Kidney glomerular epithelial cell (primary cell): ENCODE measurements around the gene ZCCHC3.
A peak's percentile ranks its signal among the peaks of the same experiment; 100 is the strongest.
"Not testable (repeated sequence)": the region's sequence is repeated elsewhere in the genome, so short reads cannot be mapped to it uniquely, and the experiment has no call there.

Source experiments
- DNase-seq: peaks from one replicate; lab custom pipeline; 2025; lab: John Stamatoyannopoulos, UW

The ZCCHC3 gene, protein sequence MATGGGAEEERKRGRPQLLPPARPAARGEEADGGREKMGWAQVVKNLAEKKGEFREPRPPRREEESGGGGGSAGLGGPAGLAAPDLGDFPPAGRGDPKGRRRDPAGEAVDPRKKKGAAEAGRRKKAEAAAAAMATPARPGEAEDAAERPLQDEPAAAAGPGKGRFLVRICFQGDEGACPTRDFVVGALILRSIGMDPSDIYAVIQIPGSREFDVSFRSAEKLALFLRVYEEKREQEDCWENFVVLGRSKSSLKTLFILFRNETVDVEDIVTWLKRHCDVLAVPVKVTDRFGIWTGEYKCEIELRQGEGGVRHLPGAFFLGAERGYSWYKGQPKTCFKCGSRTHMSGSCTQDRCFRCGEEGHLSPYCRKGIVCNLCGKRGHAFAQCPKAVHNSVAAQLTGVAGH

DNA sequence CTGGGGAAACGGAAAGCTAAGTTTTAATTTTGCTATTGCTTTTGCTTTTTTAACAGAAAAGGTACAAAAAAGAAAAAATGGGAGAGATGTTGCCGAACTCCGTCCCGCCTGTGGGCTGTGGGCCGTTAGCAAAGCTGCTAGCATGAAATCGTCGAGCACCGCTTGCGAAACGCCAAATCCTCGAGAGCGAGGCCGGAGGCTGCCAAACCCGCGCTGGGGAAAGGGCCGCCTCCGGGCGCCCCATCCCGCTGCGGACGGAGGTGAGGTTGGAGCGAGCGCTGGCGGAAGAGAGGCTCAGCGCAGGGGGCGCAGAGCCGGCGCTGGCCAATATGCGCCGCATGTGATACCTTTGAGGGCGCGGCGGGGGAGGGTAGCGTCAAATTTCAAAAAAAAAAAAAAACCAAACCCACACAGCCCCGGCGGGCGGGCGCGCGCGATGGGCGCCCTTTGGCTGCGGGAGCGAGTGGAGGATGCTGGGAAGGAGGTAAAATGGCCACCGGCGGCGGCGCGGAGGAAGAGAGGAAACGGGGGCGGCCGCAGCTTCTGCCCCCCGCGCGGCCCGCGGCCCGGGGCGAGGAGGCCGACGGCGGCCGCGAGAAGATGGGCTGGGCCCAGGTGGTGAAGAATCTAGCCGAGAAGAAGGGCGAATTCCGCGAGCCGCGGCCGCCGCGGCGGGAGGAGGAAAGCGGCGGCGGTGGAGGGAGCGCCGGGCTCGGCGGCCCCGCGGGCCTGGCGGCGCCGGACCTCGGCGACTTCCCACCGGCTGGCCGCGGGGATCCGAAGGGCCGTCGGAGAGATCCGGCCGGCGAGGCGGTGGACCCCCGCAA is at the start of gene ZCCHC3:
Gene ZCCHC3, plus strand, starts transcription at position 473 of the 827 bp plus-strand sequence. Its CDS starts 17 bp downstream, at position 490.
- peak; percentile 61 for DNase-seq

DNA sequence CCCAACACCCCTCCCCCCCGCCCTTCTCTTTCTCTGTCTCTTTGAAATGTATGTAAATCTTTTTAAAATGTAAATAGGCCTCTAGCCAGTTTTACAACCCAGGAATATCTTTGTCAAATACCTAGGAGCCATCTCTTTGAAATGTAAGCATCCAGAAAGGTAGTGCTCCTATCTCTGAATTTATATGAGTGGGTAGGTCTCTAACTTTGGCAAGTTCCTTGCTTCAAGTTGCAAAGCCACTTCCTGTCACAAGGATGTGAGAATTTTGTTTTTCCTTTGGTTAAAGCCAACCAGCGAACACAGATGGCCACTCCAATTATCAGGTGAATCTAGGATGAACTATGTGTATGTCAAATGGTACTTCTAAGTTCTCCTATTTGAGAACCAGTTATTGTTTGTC is 46.0 kb upstream of the ZCCHC3 start:
- DNase-seq: no peak

DNA sequence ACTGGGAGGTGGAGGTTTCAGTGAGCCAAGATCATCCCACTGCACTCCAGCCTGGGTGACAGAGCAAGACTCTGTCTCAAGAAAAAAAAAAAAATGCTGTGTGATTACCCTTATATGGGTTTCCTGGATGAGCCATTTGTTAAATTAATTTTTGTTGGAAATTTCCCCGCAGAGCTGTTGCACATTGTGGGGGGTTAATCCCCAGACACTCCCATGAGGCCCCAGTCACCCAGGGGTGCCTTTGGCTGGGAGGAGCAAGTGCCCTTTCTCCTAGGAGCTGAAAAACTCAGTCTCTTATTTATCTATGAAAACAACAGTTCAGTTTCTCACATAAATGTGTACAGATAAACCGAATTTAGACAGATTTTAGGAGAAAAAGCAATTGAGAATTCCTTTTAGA is 44.6 kb upstream of the ZCCHC3 start:
- no peak for DNase-seq

DNA sequence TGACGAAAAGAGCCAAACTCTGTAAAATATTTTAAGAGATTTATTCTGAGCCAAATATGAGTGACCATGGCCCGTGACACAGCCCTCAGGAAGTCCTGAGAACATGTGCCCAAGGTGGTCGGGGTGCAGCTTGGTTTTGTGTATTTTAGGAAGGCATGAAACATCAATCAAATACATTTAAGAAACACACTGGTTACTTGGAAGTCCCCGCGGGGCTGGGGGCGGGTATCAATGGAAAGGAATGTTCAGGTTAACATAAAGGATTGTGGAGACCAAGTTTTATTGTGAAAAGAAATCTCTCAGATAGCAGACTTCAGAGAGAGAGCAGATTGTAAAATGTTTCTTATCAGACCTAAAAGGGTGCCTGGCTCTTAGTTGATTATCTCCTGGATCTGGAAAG is 43.9 kb upstream of the ZCCHC3 start:
- not testable (repeated sequence) for DNase-seq

DNA sequence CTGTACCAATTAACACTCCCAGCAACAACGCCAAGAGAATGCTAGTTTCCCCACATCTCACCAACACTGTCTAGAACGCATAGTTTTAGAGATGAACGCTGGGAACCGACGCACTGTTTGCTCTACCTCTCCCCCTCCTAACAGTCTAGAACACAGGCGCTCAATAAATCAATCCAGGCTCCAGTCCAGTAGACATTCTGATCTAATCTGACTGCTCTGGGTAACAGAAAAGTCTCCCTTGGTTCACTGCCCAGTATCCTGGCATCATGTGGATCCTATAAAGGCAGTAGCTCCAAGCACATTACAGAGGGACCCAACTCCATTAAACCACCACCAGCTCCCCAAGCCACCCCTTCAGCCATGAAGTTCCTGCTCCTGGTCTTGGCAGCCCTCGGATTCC is 40.0 kb upstream of the ZCCHC3 start, which contains the start of gene DEFB132:
Gene DEFB132, plus strand, starts transcription at position 306 of the 400 bp plus-strand sequence. Its CDS starts 55 bp downstream, at position 361.
- DNase-seq: no peak

DNA sequence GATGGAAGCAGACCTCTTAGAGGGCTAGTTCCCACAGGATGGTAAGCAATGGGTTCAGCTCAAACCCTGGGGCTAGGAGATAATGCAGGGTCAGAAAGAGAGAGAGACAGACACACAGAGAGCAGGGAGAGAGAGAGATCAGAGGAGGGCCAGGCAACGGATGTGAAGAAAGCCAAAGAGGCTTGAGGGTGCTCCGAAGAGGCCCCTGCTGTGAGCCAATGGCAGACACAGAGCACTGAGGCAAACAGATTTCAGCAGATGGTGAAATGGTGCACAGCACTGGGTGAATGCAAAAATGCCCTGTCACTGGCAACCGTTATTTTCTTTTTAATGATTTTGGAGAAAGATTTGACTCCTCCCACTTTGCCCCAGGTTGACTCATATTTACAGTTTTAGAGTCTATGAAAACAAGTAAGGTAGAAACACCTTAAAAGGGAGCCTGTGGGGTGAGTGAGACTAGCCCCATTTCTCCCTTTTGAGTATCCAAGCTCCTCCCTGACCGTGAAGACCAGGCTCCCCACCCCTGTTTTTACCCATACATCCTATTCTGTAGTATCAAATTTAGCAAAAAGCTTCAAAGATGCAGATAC is 39.0 kb upstream of the ZCCHC3 start:
- no peak for DNase-seq

DNA sequence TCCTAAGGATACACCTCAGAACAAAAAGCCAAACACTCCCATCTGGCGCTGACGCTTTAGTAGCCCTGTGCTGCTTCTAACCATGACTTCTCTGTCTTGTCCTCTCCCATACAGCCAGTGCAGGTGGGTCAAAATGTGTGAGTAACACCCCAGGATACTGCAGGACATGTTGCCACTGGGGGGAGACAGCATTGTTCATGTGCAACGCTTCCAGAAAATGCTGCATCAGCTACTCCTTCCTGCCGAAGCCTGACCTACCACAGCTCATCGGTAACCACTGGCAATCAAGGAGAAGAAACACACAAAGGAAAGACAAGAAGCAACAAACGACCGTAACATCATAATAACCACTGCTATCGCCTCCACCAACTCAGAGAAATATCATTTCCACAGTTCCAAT is 38.4 kb upstream of the ZCCHC3 start:
- peak; percentile 12 for DNase-seq

DNA sequence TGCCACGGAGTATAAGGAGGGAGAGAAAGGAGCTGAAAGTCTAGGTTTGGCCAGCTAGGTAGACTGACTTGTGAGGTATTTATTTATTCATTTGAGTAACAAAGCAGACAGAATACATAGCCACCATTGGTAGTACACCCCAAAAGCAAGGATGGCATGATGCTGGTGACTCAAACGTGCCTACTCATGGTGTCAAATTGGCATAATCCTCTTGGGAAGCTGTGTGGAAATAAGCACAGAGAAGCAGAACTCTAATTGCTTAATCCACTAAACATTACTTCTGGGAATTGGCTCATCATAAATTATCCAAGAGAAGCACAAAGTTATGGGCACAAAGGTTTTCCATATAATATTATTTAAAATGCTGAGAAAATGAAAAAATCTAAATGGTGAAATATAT is 37.4 kb upstream of the ZCCHC3 start:
- no peak for DNase-seq

DNA sequence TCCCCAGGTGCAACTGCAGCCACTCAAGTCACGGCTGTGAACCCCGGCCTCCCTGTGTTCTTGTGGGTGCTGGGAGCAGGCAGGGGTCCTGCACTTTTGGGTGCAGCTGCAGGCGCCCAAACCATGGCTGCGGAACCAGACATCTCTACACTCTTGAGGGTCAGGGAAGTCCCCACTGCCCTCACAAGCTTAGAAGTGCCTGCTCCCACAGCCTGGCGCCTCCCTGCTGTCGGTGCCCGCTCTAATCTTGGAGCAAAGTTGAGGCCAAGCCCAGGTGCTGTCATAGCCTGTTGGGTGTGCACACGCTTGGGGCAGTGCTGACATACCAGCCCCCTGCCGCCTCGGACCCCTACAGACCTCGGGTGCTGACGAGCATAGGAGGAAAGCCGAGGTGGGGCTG is 33.7 kb upstream of the ZCCHC3 start:
- DNase-seq: no peak

DNA sequence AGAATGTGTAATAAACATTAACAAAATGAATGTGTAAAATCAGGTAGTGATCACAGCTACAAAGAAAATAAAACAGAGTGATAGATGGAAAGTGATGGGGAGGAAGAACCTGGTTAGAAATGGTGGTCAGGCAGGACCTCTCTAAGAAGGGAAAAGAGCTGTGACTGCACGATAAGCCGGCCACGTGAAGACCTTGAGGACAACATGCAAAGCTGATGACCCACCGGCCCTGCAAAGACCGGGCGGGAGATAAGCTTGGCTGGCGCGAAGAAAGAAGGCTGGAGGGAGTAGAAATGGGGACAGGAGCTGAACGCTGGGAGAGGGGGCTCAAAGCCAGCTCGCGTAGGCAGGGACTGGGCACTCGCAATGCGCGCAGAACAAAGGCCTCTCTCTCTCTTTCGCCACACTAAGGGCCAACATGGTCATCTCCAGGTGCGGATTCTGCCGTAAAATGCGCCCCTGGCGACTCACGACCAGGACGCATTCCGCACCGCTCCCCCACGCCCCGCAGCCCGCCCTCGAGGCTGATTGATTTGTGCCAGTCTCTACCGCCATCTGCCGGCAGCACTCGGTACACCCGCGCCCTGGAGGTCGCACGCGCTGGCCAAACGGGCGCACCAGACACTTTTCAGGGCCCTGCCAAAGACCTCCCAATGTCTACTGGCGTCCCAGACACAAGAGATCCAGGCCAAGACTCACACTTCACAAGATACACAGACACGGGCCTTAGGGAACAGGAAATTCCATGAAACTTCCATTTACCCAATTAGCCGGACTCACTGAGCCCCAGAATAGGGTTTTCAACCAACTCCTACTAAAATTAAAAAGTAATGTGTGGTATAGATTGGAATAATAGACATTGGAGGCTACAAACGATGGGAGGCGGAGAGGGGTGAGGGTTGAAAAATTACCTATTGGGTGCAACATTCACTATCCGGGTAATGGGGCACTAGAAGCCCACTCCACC is 30.5 kb upstream of the ZCCHC3 start:
- peak; percentile 67 for DNase-seq

DNA sequence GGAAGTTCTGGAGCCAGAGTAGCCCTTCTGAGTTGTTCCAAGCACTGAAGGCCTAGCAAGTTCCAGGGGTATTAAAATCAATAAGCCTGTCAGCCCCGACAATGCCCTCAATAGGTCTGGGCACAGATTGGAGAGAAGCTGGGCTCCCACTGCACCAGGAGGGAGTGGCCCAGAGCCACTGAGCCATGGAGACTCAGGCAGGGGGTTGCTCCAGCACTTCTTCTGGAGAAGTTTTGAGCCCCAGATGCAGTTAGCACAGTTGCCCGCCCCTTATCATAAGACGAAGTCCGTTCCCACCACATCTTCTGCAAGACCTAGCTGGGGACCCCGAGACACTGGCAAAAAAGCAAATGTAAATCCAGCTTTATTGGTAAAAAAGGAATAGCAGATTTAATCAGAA is 26.9 kb upstream of the ZCCHC3 start:
- DNase-seq: no peak

DNA sequence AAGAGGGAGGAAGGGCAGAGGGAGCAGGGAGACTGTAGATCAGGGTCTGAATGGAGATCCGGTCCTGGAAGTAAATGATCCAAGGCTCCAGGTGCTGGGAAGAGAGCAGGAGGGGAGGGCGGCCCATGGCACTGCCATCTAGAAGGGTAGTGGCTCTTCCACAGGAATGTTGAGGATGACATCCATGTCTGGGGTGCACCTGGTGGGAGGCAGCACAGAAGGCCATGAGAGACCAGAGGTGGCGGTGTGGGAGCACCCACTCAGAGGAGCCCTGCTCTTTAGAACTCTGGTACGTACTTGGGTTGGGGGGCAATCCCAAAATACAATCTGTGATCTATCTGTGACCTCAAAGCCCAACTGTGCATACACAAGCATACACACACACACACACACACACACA is 26.3 kb upstream of the ZCCHC3 start:
- no peak for DNase-seq

DNA sequence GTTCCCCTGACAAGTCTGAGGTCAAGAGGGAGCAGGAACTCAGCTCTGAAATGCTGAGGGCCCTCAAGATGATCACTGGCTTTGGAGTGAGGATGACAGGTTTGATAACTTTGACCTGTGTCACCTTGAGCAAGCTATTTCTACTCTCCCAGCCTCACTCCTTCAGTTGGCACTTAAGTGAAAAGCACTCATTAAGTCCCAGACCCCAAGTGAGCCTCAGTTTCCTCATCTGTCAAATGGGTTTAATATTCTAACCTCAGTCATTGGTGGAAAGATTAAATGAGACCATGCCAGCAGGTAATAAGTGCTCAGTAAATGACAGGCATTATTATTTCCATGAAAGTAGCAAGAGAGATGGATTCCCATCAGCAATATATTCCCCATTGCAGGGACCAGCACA is 25.8 kb upstream of the ZCCHC3 start:
- no peak for DNase-seq

DNA sequence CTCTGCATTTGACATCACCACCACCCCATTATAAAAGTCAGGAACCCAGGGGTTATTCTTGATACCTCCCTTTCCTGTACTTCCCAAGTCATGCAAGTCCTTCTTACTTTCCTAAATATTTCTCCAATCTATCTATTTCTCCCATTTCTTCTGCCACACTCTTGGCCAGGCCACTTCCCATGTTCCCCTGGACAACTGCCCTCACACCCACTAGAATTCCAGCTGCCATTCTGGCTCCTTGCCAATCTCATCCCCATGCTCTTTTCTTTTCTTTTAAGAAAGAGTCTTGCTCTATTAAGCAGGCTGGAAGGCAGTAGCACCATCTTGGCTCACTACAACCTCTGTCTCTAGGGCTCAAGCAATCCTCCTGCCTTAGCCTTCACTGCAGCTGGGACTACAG is 24.7 kb upstream of the ZCCHC3 start:
- no peak for DNase-seq

DNA sequence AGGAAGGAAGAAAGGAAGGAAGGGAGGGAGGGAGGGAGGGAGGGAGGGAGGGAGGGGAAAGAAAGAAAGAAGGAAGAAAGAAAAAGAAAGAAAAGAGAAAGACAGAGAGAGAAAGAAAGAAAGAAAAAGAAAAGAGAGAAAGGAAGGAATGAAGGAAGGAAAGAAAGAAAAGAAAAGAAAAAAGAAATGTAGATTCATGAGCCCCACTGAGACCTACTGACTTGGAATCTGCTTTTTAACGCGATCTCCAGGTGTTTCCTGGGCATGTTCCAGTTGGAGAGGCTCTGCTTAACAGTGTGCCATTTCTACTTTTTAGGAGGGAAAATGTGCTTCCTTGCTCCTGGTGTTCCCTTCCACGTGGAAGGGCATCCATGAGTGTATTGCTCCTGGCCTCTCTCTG is 23.5 kb upstream of the ZCCHC3 start:
- DNase-seq: no peak

DNA sequence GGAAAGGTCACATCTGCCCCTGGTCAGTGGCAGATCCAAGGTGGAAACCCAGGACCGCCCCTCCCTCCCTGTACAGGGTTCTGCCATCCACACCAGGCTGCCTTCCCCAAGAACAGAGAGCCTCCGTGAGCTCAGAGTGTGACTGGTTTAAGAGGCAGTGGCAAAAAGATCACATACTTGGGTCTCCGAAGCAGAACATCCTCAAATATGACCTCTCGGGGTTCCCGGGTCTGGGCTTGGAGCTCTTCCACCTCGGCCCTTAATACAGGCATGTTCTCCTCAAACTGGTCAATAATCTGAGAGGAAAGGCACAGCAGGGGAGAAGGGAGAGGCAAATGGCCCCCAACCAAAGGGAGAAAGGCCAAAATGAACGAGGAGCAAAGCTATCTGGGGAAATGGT is 21.6 kb upstream of the ZCCHC3 start:
- no peak for DNase-seq

DNA sequence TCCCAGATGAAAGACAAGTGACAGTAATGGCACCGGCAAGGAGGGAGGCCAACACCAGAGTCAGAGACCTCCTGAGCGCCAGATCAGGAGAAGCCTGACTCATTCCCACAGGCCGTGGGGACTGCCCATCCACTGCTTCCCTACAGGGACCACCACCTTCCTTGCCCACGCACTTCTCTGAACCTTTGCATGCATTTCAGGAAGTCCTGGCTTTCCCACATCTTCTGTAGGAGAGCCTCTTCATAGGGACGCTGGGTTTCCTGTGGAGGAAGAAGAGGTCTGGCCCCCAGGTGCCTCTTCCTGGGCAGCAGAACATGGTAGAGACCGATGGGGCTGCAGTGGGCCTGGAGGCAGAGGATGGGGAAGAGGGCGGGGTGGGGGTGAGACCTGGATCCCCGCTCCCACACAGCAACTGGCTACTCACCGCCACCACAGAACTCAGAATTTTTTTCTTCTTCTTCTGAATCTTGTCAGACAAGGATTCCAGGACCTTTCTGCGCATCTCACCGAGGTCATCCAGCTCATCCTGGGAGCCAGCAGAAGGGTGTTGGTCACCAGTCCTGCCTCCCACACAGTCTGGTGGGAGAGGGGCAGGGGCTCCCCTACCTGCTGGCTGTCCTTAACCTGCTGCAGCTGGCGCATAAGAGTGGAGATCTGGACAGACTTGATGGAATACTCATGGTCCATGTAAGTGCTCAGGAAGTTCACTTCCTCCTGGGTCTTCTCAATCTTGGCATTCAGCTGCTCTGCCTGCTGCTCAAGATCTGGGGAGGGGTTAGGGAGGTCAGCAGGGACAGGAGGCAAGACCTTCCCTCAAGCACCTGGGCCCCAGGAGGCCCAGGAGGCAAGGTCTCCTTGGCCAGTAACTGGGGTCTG is 20.5 kb upstream of the ZCCHC3 start:
- DNase-seq: no peak

DNA sequence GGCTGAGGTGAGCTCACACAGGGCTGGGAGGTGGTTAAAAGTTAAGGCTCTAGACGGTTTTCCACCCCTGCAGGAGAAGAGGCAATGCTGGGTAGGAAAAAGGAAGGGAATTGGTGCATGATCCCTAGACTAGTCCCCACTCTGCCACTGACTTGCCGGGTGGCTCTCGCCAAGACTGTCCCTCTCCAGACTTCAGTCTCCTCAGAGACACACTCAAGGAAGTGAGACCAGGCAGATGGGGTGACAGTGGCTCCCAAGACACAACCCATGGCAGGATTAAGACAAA is 19.9 kb upstream of the ZCCHC3 start:
- no peak for DNase-seq

DNA sequence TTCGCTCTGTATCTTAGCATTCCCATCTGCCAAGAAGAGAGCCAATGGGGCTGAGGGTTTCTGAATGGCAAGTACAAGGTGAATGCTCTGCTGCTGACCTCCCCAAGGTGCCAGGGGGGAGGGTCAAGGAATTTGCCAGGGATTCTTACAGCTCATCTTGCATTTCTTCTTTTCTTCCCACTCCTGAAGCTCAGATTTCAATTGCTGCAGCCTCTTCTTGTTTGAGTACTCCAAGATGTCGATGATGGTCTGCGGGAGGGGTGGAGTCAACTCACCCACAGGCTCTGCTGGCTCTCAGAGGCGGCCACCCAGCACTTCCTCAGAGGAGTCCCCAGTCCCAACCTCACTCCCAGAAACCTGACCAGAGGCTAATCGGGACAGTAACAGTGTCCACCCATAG is 19.2 kb upstream of the ZCCHC3 start:
- no peak for DNase-seq

DNA sequence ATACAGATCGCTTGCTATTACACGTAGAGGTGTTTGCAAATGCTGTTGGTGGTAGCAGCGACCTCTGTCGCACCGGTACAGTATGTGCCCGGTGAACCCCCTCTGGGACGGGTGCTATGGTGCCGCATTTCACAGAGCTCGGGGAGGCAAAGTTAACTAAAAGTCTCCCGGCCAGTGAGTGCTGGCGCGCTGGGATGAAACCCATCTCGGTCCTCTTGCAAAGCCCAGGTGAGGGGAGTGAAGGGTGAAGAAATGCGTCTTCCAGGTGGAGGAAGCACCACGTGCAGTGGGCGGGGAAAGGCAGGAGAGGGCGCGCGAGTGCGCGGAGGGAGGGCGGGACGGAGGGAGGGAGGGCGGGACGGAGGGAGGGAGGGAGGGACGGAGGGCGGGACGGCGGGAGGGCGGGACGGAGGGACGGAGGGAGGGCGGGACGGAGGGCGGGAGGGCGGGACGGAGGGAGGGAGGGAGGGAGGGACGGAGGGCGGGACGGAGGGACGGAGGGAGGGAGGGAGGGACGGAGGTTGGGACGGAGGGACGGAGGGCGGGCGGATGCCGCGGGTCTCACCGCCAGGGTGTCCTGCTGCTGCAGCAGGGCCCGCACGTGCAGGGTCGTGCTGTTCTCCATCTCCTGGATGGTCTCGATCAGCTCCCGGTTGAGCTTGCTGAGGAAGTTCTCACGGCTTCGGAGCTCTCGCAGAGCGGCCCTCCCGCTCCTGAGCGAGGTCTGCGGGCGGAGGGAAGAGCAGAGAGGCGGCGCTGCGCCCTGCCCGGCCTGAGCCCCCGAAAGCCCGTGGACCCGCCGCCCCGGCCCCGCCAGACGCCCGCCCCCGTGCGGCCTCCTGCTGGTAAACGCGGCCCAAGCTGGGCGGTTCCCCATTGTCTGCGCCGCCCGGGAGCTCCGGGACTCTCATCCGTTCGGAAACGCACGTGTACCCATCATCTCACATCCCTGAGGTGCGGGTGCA is 18.5 kb upstream of the ZCCHC3 start:
- DNase-seq: no peak
